ENCODE data around the gene PRSS36.
"Not testable (repeated sequence)": the region's sequence is repeated elsewhere in the genome, so short reads cannot be mapped to it uniquely, and the experiment has no call there.

Gene PRSS36

GRCh38 chr16:31149894-31150890, at the start of gene PRSS36:
TSS of gene PRSS36 (minus strand) at chr16:31150066. CDS start at chr16:31150035, 31 bp downstream.
- DNase-seq (ENCODE audit: low read depth): no peak

GRCh38 chr16:31199430-31200041, 49.7 kb upstream of the PRSS36 start:
- DNase-seq (ENCODE audit: low read depth): no peak

GRCh38 chr16:31198207-31198882, 48.5 kb upstream of the PRSS36 start:
- no peak for DNase-seq (ENCODE audit: low read depth)

GRCh38 chr16:31196324-31197088, 46.6 kb upstream of the PRSS36 start:
- no peak for DNase-seq (ENCODE audit: low read depth)

GRCh38 chr16:31195861-31196260, 46.0 kb upstream of the PRSS36 start:
- not testable (repeated sequence) for DNase-seq (ENCODE audit: low read depth)

- DNase-seq (ENCODE audit: low read depth): no peak
These were observed 45.0 kb upstream of the PRSS36 start for GRCh38 chr16:31194898-31195297.

- no peak for DNase-seq (ENCODE audit: low read depth)
These were observed 44.0 kb upstream of the PRSS36 start for GRCh38 chr16:31193874-31194273.

GRCh38 chr16:31192856-31193642, 43.2 kb upstream of the PRSS36 start:
- no peak for DNase-seq (ENCODE audit: low read depth)

GRCh38 chr16:31191697-31192428, 42.0 kb upstream of the PRSS36 start:
- no peak for DNase-seq (ENCODE audit: low read depth)

GRCh38 chr16:31190818-31191444, 41.1 kb upstream of the PRSS36 start:
- DNase-seq (ENCODE audit: low read depth): no peak

- no peak for DNase-seq (ENCODE audit: low read depth)
These were observed 40.2 kb upstream of the PRSS36 start for GRCh38 chr16:31190061-31190460.

- DNase-seq (ENCODE audit: low read depth): no peak
These were observed 39.5 kb upstream of the PRSS36 start for GRCh38 chr16:31189412-31189778.

- DNase-seq (ENCODE audit: low read depth): no peak
These were observed 38.9 kb upstream of the PRSS36 start for GRCh38 chr16:31188450-31189411.

GRCh38 chr16:31187808-31188189, 37.9 kb upstream of the PRSS36 start:
- no peak for DNase-seq (ENCODE audit: low read depth)

- DNase-seq (ENCODE audit: low read depth): no peak
These were observed 37.3 kb upstream of the PRSS36 start for GRCh38 chr16:31186930-31187807.

GRCh38 chr16:31186176-31186575, 36.3 kb upstream of the PRSS36 start:
- no peak for DNase-seq (ENCODE audit: low read depth)

GRCh38 chr16:31185339-31185738, 35.5 kb upstream of the PRSS36 start:
- DNase-seq (ENCODE audit: low read depth): no peak

- DNase-seq (ENCODE audit: low read depth): no peak
These were observed 35.0 kb upstream of the PRSS36 start for GRCh38 chr16:31184888-31185287.

Measured in GM04503 (cell line).